Kidney (tissue), 14 donors: ENCODE data around the gene LSM5. TPM values are rescaled to one million over a fixed set of nuclear protein-coding genes. Genes with fewer than 3 reads are reported as not detected.

Source experiments
- DNase-seq, 5 donors: peaks; one replicate each; pipeline ENCODE4 v3.0.0-alpha.2; 2013 to 2020
- FAIRE-seq: peaks from 2 replicates; lab custom pipeline; 2012; peaks lifted over from hg19 to GRCh38; lab: Jason Lieb, UNC
- H3K27ac ChIP-seq, 2 donors: one replicate each; pipeline ENCODE4 v1.7.0; 2013; ENCODE audit warnings: low read depth in 2 of 2, low read length in 2 of 2, inconsistent platforms in 1 of 2
- H3K27me3 ChIP-seq: one replicate; pipeline ENCODE4 v1.7.1; 2013; ENCODE audit warnings: low read length, inconsistent platforms; ENCODE audit not compliant: control insufficient read depth, insufficient read depth
- H3K36me3 ChIP-seq, 3 donors: one replicate each; pipeline versions ENCODE4 v1.7.0 to v1.7.1; 2013; ENCODE audit warnings: low read length in 3 of 3, control low read depth in 1 of 3, inconsistent platforms in 1 of 3; ENCODE audit not compliant: insufficient read depth in 3 of 3, control insufficient read depth in 2 of 3
- H3K4me1 ChIP-seq, 3 donors: one replicate each; pipeline versions ENCODE4 v1.7.0 to v1.7.1; 2013; ENCODE audit warnings: low read length in 3 of 3, inconsistent platforms in 1 of 3, low read depth in 1 of 3; ENCODE audit not compliant: control insufficient read depth in 2 of 3, insufficient read depth in 2 of 3
- H3K4me3 ChIP-seq, 3 donors: one replicate each; pipeline versions ENCODE4 v1.7.0 to v1.8.1; 2013; ENCODE audit warnings: low read length in 3 of 3, control low read depth in 1 of 3, inconsistent platforms in 1 of 3
- H3K9ac ChIP-seq, 3 donors: one replicate each; pipeline versions ENCODE4 v1.7.0 to v1.7.1; 2013; ENCODE audit warnings: low read length in 3 of 3, control low read depth in 1 of 3, inconsistent platforms in 1 of 3
- H3K9me3 ChIP-seq, 3 donors: one replicate each; pipeline versions ENCODE4 v1.7.0 to v1.7.1; 2013; ENCODE audit warnings: low read length in 3 of 3, control low read depth in 1 of 3, inconsistent platforms in 1 of 3; ENCODE audit not compliant: control insufficient read depth in 2 of 3, insufficient read depth in 1 of 3
- CTCF ChIP-seq: IDR thresholded peaks from 3 replicates; pipeline ENCODE4 v1.5.1; 2012; ENCODE audit warnings: mild to moderate bottlenecking, moderate library complexity, borderline replicate concordance; ENCODE audit not compliant: insufficient read depth; ENCODE audit errors: extremely low read depth
- intact Hi-C: fragments of 100-400 bp; cut with DNase I; formaldehyde crosslinking; loops from one replicate; pipeline ENCODE4 v1.11.1; 2022
- polyA plus RNA-seq: library from polyadenylated mRNA; stranded (reverse); fragments of 350-450 nt; fragmentation: Illumina TruSeq; extraction: RNeasy Lipid Tissue Mini Kit (QIAGEN cat#74804); gene quantifications from one replicate; pipeline ENCODE4 v1.2.3, GENCODE V29; 2014; ENCODE audit warnings: low read depth, low replicate concordance; ENCODE audit not compliant: insufficient read depth
- total RNA-seq: library from RNA; stranded (reverse); fragmentation: NEBNext Ultra II Directional; extraction: Animal tissue kit (Norgen Biotek cat#: 25700); gene quantifications from one replicate; pipeline ENCODE4 v1.2.1, GENCODE V29; 2021
- donor health status: control.
- donor health status: control.
- donor health status: control.
- donor health status: control.
- donor health status: control.
- donor health status: DM: yes; HTN: yes; CAD: no.
- donor health status: Normal renal cell carcinoma (clear cell type).

Gene LSM5
- total and polyA plus RNA-seq, 2 donors from 2014 or later = 35.6 to 69.4 TPM

DNA sequence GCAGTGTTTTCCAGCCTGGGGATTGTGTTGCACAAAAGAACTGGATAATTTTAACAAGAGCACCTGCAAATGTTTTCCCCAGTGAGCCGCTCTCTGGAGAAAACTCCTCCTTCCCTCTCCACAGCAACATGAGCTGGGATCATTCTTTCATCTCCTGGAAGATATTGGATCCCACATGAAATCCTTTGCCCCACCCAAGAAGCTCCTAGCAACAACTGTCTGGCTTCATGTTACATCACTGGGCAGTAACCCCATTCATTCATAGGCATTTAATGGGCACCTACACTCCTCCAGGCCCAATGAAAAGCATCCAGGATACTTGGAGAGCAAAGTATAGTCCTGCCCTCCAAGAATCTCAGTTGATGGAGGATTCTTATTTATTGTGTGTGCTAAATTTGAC is 27.2 kb downstream of the LSM5 start:
- DNase-seq = peak in 2 of 5 donors; percentile 23 to 27
- Histone ChIP-seq H3K27ac (no peak overlapping the region), H3K9me3 (no peaks in the 10 kb centered on the region), H3K4me1 (no peaks in the 10 kb centered on the region), H3K9ac (no peak overlapping the region), H3K4me3 (no peak overlapping the region), H3K36me3 (no peaks in the 10 kb centered on the region), H3K27me3 (no peaks in the 10 kb centered on the region)
- intact Hi-C loops = no loop called here
- FAIRE-seq = no peak
- no peak for TF ChIP-seq CTCF

DNA sequence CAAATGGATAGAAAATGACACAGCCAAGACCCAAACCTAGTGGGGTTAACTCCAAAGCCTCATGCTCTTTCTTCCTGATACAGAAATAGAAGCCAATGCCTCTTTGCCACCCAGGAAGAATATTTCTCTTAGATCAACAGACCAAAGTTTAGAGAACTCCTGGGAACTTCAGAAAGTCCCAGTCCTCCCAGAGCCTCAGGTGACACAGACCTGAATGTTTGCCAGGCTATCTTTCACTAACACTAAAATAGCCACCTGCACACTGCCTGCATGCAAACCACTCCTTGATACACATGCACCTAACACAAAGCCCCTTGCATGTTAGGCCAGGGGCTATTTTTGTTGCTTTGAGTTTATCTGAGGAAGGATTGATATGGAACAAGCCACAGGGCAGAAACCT is 27.7 kb downstream of the LSM5 start:
- no peaks in the 10 kb centered on the region for H3K4me1 ChIP-seq
- H3K36me3 ChIP-seq = no peaks in the 10 kb centered on the region
- H3K9me3 ChIP-seq = no peaks in the 10 kb centered on the region
- intact Hi-C loops = no loop called here
- no peak for TF ChIP-seq CTCF
- H3K4me3 ChIP-seq = no peak overlapping the region
- no peak for FAIRE-seq
- no peak overlapping the region for H3K27ac ChIP-seq
- no peak for DNase-seq
- H3K9ac ChIP-seq = no peak overlapping the region
- H3K27me3 ChIP-seq = no peaks in the 10 kb centered on the region

DNA sequence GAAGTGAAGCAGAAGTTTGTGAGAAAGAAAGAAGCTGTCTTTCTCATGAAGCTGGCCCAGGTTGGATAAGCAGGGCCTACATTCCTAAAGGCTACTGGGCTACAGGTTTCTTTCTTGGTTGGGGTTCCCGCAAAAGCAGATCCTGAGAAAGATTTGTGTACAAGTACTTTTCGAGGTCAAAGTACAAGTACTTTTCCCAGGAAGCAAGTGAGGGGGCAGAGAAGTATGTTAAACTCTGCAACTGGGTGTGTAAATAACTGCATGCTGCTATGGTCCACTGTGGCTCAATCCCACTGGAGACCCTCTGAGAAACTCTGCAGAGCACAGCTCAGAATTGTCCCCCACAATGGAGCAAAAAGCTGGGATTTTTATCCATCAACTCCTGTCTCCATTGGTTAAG is 28.7 kb downstream of the LSM5 start:
- TF ChIP-seq CTCF = no peak

DNA sequence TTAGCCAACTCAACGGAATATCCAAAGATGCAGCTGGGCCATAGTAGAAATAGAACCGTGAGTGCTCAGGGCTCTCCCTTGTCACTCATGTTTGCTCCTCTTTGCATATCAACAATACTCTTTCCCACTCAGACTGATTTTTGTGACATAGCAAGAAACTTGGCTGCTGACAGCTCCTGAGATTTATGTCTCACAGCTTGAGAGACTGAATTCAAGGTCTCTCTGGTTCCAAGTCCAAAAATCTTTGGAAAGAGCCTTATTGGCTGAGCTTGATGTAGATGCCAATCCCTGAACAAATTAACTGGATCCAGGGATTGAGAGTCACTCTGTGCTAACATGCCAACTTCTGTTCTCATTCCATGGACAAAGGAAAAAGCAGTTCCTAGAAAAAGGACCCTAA is 30.4 kb downstream of the LSM5 start:
- no peak for FAIRE-seq
- no peaks in the 10 kb centered on the region for H3K27me3 ChIP-seq
- intact Hi-C loops = no loop called here

More for the DNA sequence above, 28.7 kb downstream of the LSM5 start:
- H3K9ac ChIP-seq = no peak overlapping the region
- no peaks in the 10 kb centered on the region for H3K27me3 ChIP-seq
- intact Hi-C loops = no loop called here
- H3K9me3 ChIP-seq = no peaks in the 10 kb centered on the region
- H3K27ac ChIP-seq = no peak overlapping the region
- FAIRE-seq (no peak), DNase-seq (peak in 1 of 5 donors; percentile 20)
- H3K36me3 ChIP-seq = no peaks in the 10 kb centered on the region
- H3K4me1 ChIP-seq = no peaks in the 10 kb centered on the region
- no peak overlapping the region for H3K4me3 ChIP-seq

More for the DNA sequence above, 30.4 kb downstream of the LSM5 start:
- no peak for TF ChIP-seq CTCF
- H3K36me3 ChIP-seq = no peaks in the 10 kb centered on the region
- DNase-seq = no peak
- no peak overlapping the region for H3K9ac ChIP-seq
- no peaks in the 10 kb centered on the region for H3K4me1 ChIP-seq
- no peaks in the 10 kb centered on the region for H3K9me3 ChIP-seq
- H3K27ac ChIP-seq = no peak overlapping the region
- no peak overlapping the region for H3K4me3 ChIP-seq
